ENCODE data around the gene IRS1.

- no peak for TF ChIP-seq CTCF (IDR thresholded peaks at IDR 0.05; ENCODE audit: poor library complexity)
- TF ChIP-seq EZH2phosphoT487 (IDR thresholded peaks at IDR 0.05; ENCODE audit: low read depth, severe bottlenecking, unreplicated experiment) = no peak
- no peak for TF ChIP-seq EZH2 (IDR thresholded peaks at IDR 0.05; ENCODE audit: borderline replicate concordance)
Measured at GRCh38 chr2:226699321-226699720, 100.3 kb downstream of the IRS1 start.

All from hepatocyte (in vitro differentiated cells).